Endodermal cell (in vitro differentiated cells): ENCODE measurements around the gene WNT10A. TPM values are rescaled to one million over a fixed set of nuclear protein-coding genes. Genes with fewer than 3 reads are reported as not detected.
A peak's percentile ranks its signal among the peaks of the same experiment; 100 is the strongest.

Experiments
- DNase-seq: peaks from one replicate; pipeline ENCODE4 v3.0.0-alpha.2; 2017
- H3K27ac ChIP-seq: 2 replicates; pipeline ENCODE4 v1.5.1; 2013; ENCODE audit warnings: mild to moderate bottlenecking, low read depth, low read length, moderate library complexity
- H3K27me3 ChIP-seq: 2 replicates; pipeline ENCODE4 v1.6.1; 2013; ENCODE audit warnings: mild to moderate bottlenecking, low read length, moderate library complexity; ENCODE audit not compliant: insufficient read depth, control insufficient read depth, poor library complexity, severe bottlenecking
- H3K36me3 ChIP-seq: 2 replicates; pipeline ENCODE4 v1.7.0; 2013; ENCODE audit warnings: mild to moderate bottlenecking, low read length, moderate library complexity; ENCODE audit not compliant: control insufficient read depth, insufficient read depth
- H3K4me1 ChIP-seq: one replicate; pipeline ENCODE4 v1.7.0; 2013; ENCODE audit warnings: low read length; ENCODE audit not compliant: control insufficient read depth, insufficient read depth
- H3K4me3 ChIP-seq: 2 replicates; pipeline ENCODE4 v1.5.1; 2013; ENCODE audit warnings: mild to moderate bottlenecking, low read length, moderate library complexity
- H3K9ac ChIP-seq: 2 replicates; pipeline ENCODE4 v1.6.1; 2013; ENCODE audit warnings: mild to moderate bottlenecking, low read length, moderate library complexity; ENCODE audit not compliant: poor library complexity, severe bottlenecking; ENCODE audit errors: extremely low read depth
- H3K9me3 ChIP-seq: 2 replicates; pipeline ENCODE4 v1.6.1; 2013; ENCODE audit warnings: mild to moderate bottlenecking, low read length, moderate library complexity; ENCODE audit not compliant: control insufficient read depth
- H3K27ac Mint-ChIP-seq: 2 replicates; pipeline ENCODE4 v1.8.0; 2020; ENCODE audit warnings: mixed read lengths
- H3K27me3 Mint-ChIP-seq: 2 replicates; pipeline ENCODE4 v1.8.0; 2021; ENCODE audit warnings: mild to moderate bottlenecking, mixed read lengths; ENCODE audit not compliant: insufficient read depth
- H3K36me3 Mint-ChIP-seq: 2 replicates; pipeline ENCODE4 v1.8.0; 2020; ENCODE audit warnings: low read depth, mixed read lengths
- H3K4me1 Mint-ChIP-seq: 2 replicates; pipeline ENCODE4 v1.8.0; 2020; ENCODE audit warnings: mixed read lengths
- H3K4me3 Mint-ChIP-seq: 2 replicates; pipeline ENCODE4 v1.8.0; 2020; ENCODE audit warnings: mild to moderate bottlenecking, moderate library complexity, mixed read lengths
- H3K9me3 Mint-ChIP-seq: 2 replicates; pipeline ENCODE4 v1.8.0; 2020; ENCODE audit warnings: mild to moderate bottlenecking, mixed read lengths
- WGBS, 2 experiments: methylation state at CpG; one replicate each; pipeline versions ENCODE4 v1.1.5 to v1.1.7; 2013; ENCODE audit warnings: missing lambda C conversion rate in 2 of 2, mixed read lengths in 1 of 2; ENCODE audit not compliant: insufficient coverage in 1 of 2, insufficient read length in 1 of 2; 5-methylcytosine and 5-hydroxymethylcytosine counted together
- total RNA-seq, 2 donors: library from RNA; stranded (reverse); fragmentation: NEBNext Ultra II Directional in 1 of 2; extraction: Animal tissue kit (Norgen Biotek cat#: 25700) in 1 of 2; gene quantifications; 2 replicates in 1 of 2; 3 replicates in 1 of 2; pipeline ENCODE4 v1.2.1, GENCODE V29; 2021
- TF ChIP-seq, protein P1 (sequence below): fragments of 200-600 bp; sonication (generic); conservative IDR thresholded peaks from 2 replicates; pipeline ENCODE4 v1.5.0; 2021; ENCODE audit warnings: antibody characterized with exemption, mild to moderate bottlenecking

The WNT10A gene
- total RNA-seq, 2 donors from 2014 or later, result not detected

- Histone ChIP-seq H3K9me3 (no peaks in the 10 kb centered on the region), H3K36me3 (no peaks in the 10 kb centered on the region), H3K27ac (no peak overlapping the region), H3K9ac (no peak overlapping the region), H3K4me3 (no peak overlapping the region), H3K4me1 (peaks cover 7% of the 10 kb centered on the region), H3K27me3 (peaks cover 74% of the 10 kb centered on the region)
- peak; percentile 45 for DNase-seq
- H3K36me3 Mint-ChIP-seq, result no peaks in the 10 kb centered on the region
- peaks cover 82% of the 10 kb centered on the region for H3K27me3 Mint-ChIP-seq
- no peak overlapping the region for H3K27ac Mint-ChIP-seq
- TF ChIP-seq, protein P1, sequence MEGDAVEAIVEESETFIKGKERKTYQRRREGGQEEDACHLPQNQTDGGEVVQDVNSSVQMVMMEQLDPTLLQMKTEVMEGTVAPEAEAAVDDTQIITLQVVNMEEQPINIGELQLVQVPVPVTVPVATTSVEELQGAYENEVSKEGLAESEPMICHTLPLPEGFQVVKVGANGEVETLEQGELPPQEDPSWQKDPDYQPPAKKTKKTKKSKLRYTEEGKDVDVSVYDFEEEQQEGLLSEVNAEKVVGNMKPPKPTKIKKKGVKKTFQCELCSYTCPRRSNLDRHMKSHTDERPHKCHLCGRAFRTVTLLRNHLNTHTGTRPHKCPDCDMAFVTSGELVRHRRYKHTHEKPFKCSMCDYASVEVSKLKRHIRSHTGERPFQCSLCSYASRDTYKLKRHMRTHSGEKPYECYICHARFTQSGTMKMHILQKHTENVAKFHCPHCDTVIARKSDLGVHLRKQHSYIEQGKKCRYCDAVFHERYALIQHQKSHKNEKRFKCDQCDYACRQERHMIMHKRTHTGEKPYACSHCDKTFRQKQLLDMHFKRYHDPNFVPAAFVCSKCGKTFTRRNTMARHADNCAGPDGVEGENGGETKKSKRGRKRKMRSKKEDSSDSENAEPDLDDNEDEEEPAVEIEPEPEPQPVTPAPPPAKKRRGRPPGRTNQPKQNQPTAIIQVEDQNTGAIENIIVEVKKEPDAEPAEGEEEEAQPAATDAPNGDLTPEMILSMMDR, result no peak
- no peaks in the 10 kb centered on the region for H3K9me3 Mint-ChIP-seq
- WGBS, 2 experiments, result 59 to 72% methylated on average over 6 to 14 of the region's 14 CpGs
- H3K4me3 Mint-ChIP-seq, result no peak overlapping the region
- peaks cover 9% of the 10 kb centered on the region for H3K4me1 Mint-ChIP-seq
Measured at GRCh38 chr2:218855305-218856166, 25.1 kb upstream of the WNT10A start.

GRCh38 chr2:218856167-218856895, 24.3 kb upstream of the WNT10A start:
- no peak overlapping the region for H3K4me3 ChIP-seq
- TF ChIP-seq, protein P1, result no peak
- Mint-ChIP-seq H3K27ac (no peak overlapping the region), H3K4me3 (no peak overlapping the region), H3K27me3 (peaks cover 86% of the 10 kb centered on the region), H3K36me3 (no peaks in the 10 kb centered on the region), H3K9me3 (no peaks in the 10 kb centered on the region), H3K4me1 (peaks cover 13% of the 10 kb centered on the region)
- no peaks in the 10 kb centered on the region for H3K9me3 ChIP-seq
- H3K27me3 ChIP-seq, result peaks cover 82% of the 10 kb centered on the region
- 47 to 59% methylated on average over 8 to 12 of the region's 12 CpGs for WGBS, 2 experiments
- H3K27ac ChIP-seq, result no peak overlapping the region
- H3K4me1 ChIP-seq, result peaks cover 8% of the 10 kb centered on the region
- peak; percentile 47 for DNase-seq
- H3K9ac ChIP-seq, result no peak overlapping the region
- no peaks in the 10 kb centered on the region for H3K36me3 ChIP-seq

DNA sequence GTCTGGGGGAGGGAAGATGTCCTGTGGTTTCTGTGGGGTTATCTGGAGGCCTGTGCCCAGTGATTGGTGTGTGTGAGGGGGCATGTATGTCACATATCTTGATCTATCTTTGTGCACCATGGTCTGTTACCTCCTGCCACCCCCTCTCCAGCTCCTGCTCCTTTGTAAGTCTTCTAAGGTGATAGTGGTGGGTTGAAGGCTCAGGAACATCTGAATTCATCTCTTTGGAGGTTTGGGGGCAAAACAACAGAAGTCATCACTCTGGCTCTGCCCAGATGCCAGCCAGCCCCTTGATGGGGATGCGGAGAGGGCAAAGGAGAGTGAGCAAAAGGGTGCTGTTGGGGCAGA, 23.8 kb upstream of the WNT10A start:
- Mint-ChIP-seq H3K9me3 (no peaks in the 10 kb centered on the region), H3K4me1 (peaks cover 13% of the 10 kb centered on the region), H3K27me3 (peaks cover 89% of the 10 kb centered on the region), H3K36me3 (no peaks in the 10 kb centered on the region), H3K27ac (no peak overlapping the region), H3K4me3 (no peak overlapping the region)
- Histone ChIP-seq H3K27me3 (peaks cover 88% of the 10 kb centered on the region), H3K27ac (no peak overlapping the region), H3K4me1 (peaks cover 8% of the 10 kb centered on the region), H3K36me3 (no peaks in the 10 kb centered on the region), H3K4me3 (no peak overlapping the region), H3K9me3 (no peaks in the 10 kb centered on the region), H3K9ac (no peak overlapping the region)
- TF ChIP-seq, protein P1, result no peak
- 93% methylated on average over 1 of the region's 1 CpG; no CpG with 5 or more reads in 1 of the 2 experiments for WGBS, 2 experiments
- no peak for DNase-seq
